ENCODE results near the gene DPP6.

GRCh38 chr7:154696556-154696955 is 644.4 kb downstream of the DPP6 start:
- TF ChIP-seq POLR2AphosphoS5 (IDR thresholded peaks at IDR 0.05; ENCODE audit: borderline replicate concordance, low read depth, low read length): no peak
- TF ChIP-seq EZH2 (IDR thresholded peaks at IDR 0.05): no peak
- TF ChIP-seq FOXP2 (optimal IDR thresholded peaks at IDR 0.05; ENCODE audit: control extremely low read depth, extremely low read length, insufficient read depth): no peak
